Keratinocyte (primary cell): ENCODE results near the gene PRDM10. TPM values are rescaled to one million over a fixed set of nuclear protein-coding genes. Genes with fewer than 3 reads are reported as not detected.

Source experiments
- DNase-seq: peaks from one replicate; pipeline ENCODE4 v3.0.0-alpha.2; 2011; ENCODE audit warnings: low read depth, missing footprints, low spot score
- FAIRE-seq: peaks from 2 replicates; lab custom pipeline; 2011; peaks lifted over from hg19 to GRCh38; lab: Jason Lieb, UNC
- H2AFZ ChIP-seq: 2 replicates; pipeline ENCODE4 v1.6.0; 2012; ENCODE audit warnings: low read length, control low read depth, inconsistent platforms; ENCODE audit not compliant: control insufficient read depth
- H3K27ac ChIP-seq: 2 replicates; pipeline ENCODE4 v1.5.1; 2011; ENCODE audit warnings: low read length; ENCODE audit not compliant: control insufficient read depth, insufficient read depth
- H3K27me3 ChIP-seq: 3 replicates; pipeline ENCODE4 v1.6.0; 2011; ENCODE audit warnings: low read length; ENCODE audit not compliant: control insufficient read depth, insufficient read depth; ENCODE audit errors: extremely low read depth
- H3K36me3 ChIP-seq, 2 experiments: 2 replicates in 1 of 2; 3 replicates in 1 of 2; pipeline ENCODE4 v1.5.1; 2011; ENCODE audit warnings: low read length in 2 of 2, mild to moderate bottlenecking in 1 of 2; ENCODE audit not compliant: control insufficient read depth in 2 of 2, insufficient read depth in 2 of 2; ENCODE audit errors: extremely low read depth in 1 of 2
- H3K4me1 ChIP-seq: 3 replicates; pipeline ENCODE4 v1.5.1; 2011; ENCODE audit warnings: low read length; ENCODE audit not compliant: control insufficient read depth, insufficient read depth; ENCODE audit errors: extremely low read depth
- H3K4me2 ChIP-seq: 3 replicates; pipeline ENCODE4 v1.6.0; 2011; ENCODE audit warnings: low read depth, low read length; ENCODE audit not compliant: control insufficient read depth, insufficient read depth; ENCODE audit errors: extremely low read depth
- H3K4me3 ChIP-seq, 3 experiments: fragments of 200-600 bp in 1 of 3; sonication (generic) in 1 of 3; 2 replicates in 2 of 3; 3 replicates in 1 of 3; pipeline ENCODE4 v1.5.1; 2011 to 2016; ENCODE audit warnings: low read length in 3 of 3, mild to moderate bottlenecking in 3 of 3, control low read depth in 2 of 3, inconsistent platforms in 1 of 3, low read depth in 1 of 3, mixed read lengths in 1 of 3, mixed run types in 1 of 3, moderate library complexity in 1 of 3; ENCODE audit not compliant: control insufficient read depth in 2 of 3, insufficient read depth in 2 of 3; ENCODE audit errors: extremely low read depth in 1 of 3
- H3K79me2 ChIP-seq: 2 replicates; pipeline ENCODE4 v1.6.0; 2012; ENCODE audit warnings: low read length; ENCODE audit not compliant: control insufficient read depth, insufficient read depth
- H3K9ac ChIP-seq: 3 replicates; pipeline ENCODE4 v1.6.0; 2011; ENCODE audit warnings: low read length; ENCODE audit not compliant: control insufficient read depth, insufficient read depth; ENCODE audit errors: extremely low read depth
- H3K9me1 ChIP-seq: 3 replicates; pipeline ENCODE4 v1.6.0; 2011; ENCODE audit warnings: low read length; ENCODE audit not compliant: control insufficient read depth, insufficient read depth; ENCODE audit errors: extremely low read depth
- H3K9me3 ChIP-seq: 2 replicates; pipeline ENCODE4 v1.5.1; 2012; ENCODE audit warnings: low read depth, low read length; ENCODE audit not compliant: control insufficient read depth
- H4K20me1 ChIP-seq: 3 replicates; pipeline ENCODE4 v1.6.0; 2011; ENCODE audit warnings: low read length; ENCODE audit not compliant: control insufficient read depth, insufficient read depth; ENCODE audit errors: extremely low read depth
- EZH2 ChIP-seq: IDR thresholded peaks from one replicate; pipeline ENCODE4 v1.6.1; 2012; ENCODE audit warnings: inconsistent platforms, mild to moderate bottlenecking, low read length, moderate library complexity
- dilution Hi-C: fragments of 300-500 bp; cut with MboI; formaldehyde crosslinking; loops from one replicate; pipeline ENCODE4 v1.7.0; 2020; ENCODE audit warnings: low sequenced_read_pairs; ENCODE audit not compliant: extremely low pct_ligation_motif_present
- polyA plus RNA-seq, 5 experiments: library from polyadenylated mRNA; depleted of rRNA in 3 of 5; stranded (reverse) in 3 of 5; stranded (forward) in 1 of 5; unstranded in 1 of 5; fragments of >200 nt; gene quantifications; 1 replicate in 1 of 5; 2 replicates in 3 of 5; 3 replicates in 1 of 5; pipeline versions ENCODE4 v1.2.1 to v1.2.3, GENCODE V29; 2011 to 2012; ENCODE audit warnings: missing spikeins in 2 of 5, low read depth in 1 of 5, low replicate concordance in 1 of 5
- TF ChIP-seq, protein P1 (sequence below), 3 experiments: IDR thresholded peaks in 1 of 3; conservative IDR thresholded peaks in 1 of 3; optimal IDR thresholded peaks in 1 of 3; 2 replicates in 2 of 3; 3 replicates in 1 of 3; pipeline versions ENCODE3 to v1.5.1; 2011; ENCODE audit warnings: low read length in 3 of 3, mild to moderate bottlenecking in 3 of 3, moderate library complexity in 2 of 3, control low read depth in 1 of 3, inconsistent platforms in 1 of 3; ENCODE audit not compliant: insufficient read depth in 2 of 3; ENCODE audit errors: extremely low read depth in 1 of 3

The PRDM10 gene
- polyA plus RNA-seq, 1 donor (not counting 4 experiments of a cell fraction or from before 2014, with no cell fraction given) = 4.7 TPM

DNA sequence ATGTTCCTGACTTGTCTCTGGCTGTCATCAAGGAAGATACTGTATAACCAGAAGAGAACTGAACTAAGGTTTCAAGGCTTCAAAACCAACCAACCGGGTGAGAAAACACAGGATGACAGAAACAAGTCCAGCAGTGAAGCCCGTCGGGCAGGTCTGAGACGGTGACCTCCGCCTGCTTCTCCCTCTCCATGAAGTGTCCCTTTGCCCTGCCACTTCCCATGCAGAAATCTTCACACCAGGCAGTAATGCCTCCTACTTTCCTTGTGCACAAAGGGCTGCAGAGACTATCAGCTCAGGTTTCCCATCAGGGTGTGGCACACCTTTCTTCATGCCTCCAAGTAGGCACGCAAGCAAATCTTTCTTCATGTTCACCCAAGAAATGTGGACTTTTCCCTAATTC, 24.2 kb downstream of the PRDM10 start:
- no peaks in the 10 kb centered on the region for H4K20me1 ChIP-seq
- no peak overlapping the region for H2AFZ ChIP-seq
- H3K27ac ChIP-seq = no peak overlapping the region
- H3K79me2 ChIP-seq = peaks cover 10% of the 10 kb centered on the region
- DNase-seq = no peak
- no peak overlapping the region for H3K4me3 ChIP-seq
- H3K36me3 ChIP-seq = no peaks in the 10 kb centered on the region
- H3K9me1 ChIP-seq = no peaks in the 10 kb centered on the region
- no peak for FAIRE-seq
- no peaks in the 10 kb centered on the region for H3K9me3 ChIP-seq
- dilution Hi-C loops = no loop called here
- H3K9ac ChIP-seq = no peak overlapping the region
- no peak overlapping the region for H3K4me2 ChIP-seq
- no peaks in the 10 kb centered on the region for H3K27me3 ChIP-seq
- no peaks in the 10 kb centered on the region for H3K4me1 ChIP-seq
- no peak for TF ChIP-seq EZH2
- TF ChIP-seq, protein P1, sequence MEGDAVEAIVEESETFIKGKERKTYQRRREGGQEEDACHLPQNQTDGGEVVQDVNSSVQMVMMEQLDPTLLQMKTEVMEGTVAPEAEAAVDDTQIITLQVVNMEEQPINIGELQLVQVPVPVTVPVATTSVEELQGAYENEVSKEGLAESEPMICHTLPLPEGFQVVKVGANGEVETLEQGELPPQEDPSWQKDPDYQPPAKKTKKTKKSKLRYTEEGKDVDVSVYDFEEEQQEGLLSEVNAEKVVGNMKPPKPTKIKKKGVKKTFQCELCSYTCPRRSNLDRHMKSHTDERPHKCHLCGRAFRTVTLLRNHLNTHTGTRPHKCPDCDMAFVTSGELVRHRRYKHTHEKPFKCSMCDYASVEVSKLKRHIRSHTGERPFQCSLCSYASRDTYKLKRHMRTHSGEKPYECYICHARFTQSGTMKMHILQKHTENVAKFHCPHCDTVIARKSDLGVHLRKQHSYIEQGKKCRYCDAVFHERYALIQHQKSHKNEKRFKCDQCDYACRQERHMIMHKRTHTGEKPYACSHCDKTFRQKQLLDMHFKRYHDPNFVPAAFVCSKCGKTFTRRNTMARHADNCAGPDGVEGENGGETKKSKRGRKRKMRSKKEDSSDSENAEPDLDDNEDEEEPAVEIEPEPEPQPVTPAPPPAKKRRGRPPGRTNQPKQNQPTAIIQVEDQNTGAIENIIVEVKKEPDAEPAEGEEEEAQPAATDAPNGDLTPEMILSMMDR (optimal IDR thresholded peaks at IDR 0.05 in 1 of 3, IDR thresholded peaks at IDR 0.05 in 1 of 3, conservative IDR thresholded peaks at IDR 0.05 in 1 of 3; ENCODE audit: extremely low read depth in 1 of 3, insufficient read depth in 2 of 3, low read length in 3 of 3) = no peak

- FAIRE-seq = no peak
- DNase-seq = no peak
- peaks cover 8% of the 10 kb centered on the region for H3K79me2 ChIP-seq
- H3K9me1 ChIP-seq = no peaks in the 10 kb centered on the region
- no peaks in the 10 kb centered on the region for H3K27me3 ChIP-seq
- H3K4me2 ChIP-seq = no peak overlapping the region
- H3K27ac ChIP-seq = no peak overlapping the region
- no peak overlapping the region for H3K4me3 ChIP-seq
- no peak overlapping the region for H3K9ac ChIP-seq
- no peaks in the 10 kb centered on the region for H3K36me3 ChIP-seq
- no peaks in the 10 kb centered on the region for H4K20me1 ChIP-seq
- H3K9me3 ChIP-seq = no peaks in the 10 kb centered on the region
- no peak overlapping the region for H2AFZ ChIP-seq
- dilution Hi-C loops = no loop called here
- no peak for TF ChIP-seq EZH2
- TF ChIP-seq, protein P1 (optimal IDR thresholded peaks at IDR 0.05 in 1 of 3, IDR thresholded peaks at IDR 0.05 in 1 of 3, conservative IDR thresholded peaks at IDR 0.05 in 1 of 3; ENCODE audit: extremely low read depth in 1 of 3, insufficient read depth in 2 of 3, low read length in 3 of 3) = no peak
- H3K4me1 ChIP-seq = no peaks in the 10 kb centered on the region
Measured at GRCh38 chr11:129976328-129976727, 26.3 kb downstream of the PRDM10 start.
